SK-N-SH (cell line): ENCODE data around the gene VPS13A. TPM values are rescaled to one million over a fixed set of nuclear protein-coding genes. Genes with fewer than 3 reads are reported as not detected.

Experiments
- CTCF ChIA-PET: fragments of 300-600, 350-600 bp; formaldehyde crosslinking; extraction: SDS; loops from one replicate; lab custom pipeline; 2021; lab: Yijun Ruan, JAX
- POLR2A ChIA-PET: fragments of 350-600 bp; sonication (Branson Sonifier 250); formaldehyde crosslinking; extraction: SDS; loops from one replicate; lab custom pipeline; 2020; ENCODE audit warnings: antibody characterized with exemption, inconsistent platforms; lab: Yijun Ruan, JAX
- DNase-seq: peaks from one replicate; pipeline ENCODE4 v3.0.0; 2012
- H2AFZ ChIP-seq: fragments of 200-600 bp; sonication (generic); 2 replicates; pipeline ENCODE4 v1.8.1; 2016; ENCODE audit warnings: antibody characterized with exemption, mild to moderate bottlenecking, low read depth
- H3F3A ChIP-seq: fragments of 200-600 bp; sonication (generic); replicated peaks from 2 replicates; pipeline ENCODE3; 2016; ENCODE audit warnings: antibody characterized with exemption, mild to moderate bottlenecking; ENCODE audit not compliant: insufficient read depth
- H3K27ac ChIP-seq, 2 experiments: fragments of 200-500 bp in 1 of 2; fragments of 200-600 bp in 1 of 2; sonication (Bioruptor generic) in 1 of 2; sonication (generic), shearing (Covaris generic) in 1 of 2; 2 replicates each; pipeline versions ENCODE4 v1.5.1 to v1.6.1; 2014 to 2016; ENCODE audit warnings: low read depth in 2 of 2, inconsistent platforms in 1 of 2, low read length in 1 of 2, mild to moderate bottlenecking in 1 of 2, mixed read lengths in 1 of 2
- H3K27me3 ChIP-seq: fragments of 200-600 bp; sonication (generic), shearing (Covaris generic); 2 replicates; pipeline ENCODE4 v1.6.1; 2016; ENCODE audit warnings: mixed run types; ENCODE audit not compliant: insufficient read depth
- H3K36me3 ChIP-seq, 2 experiments: fragments of 200-500 bp in 1 of 2; fragments of 200-600 bp in 1 of 2; sonication (Bioruptor generic) in 1 of 2; sonication (generic) in 1 of 2; replicated peaks in 1 of 2; 2 replicates each; pipeline versions ENCODE3 to v1.5.1; 2014 to 2016; ENCODE audit warnings: low read length in 1 of 2, mild to moderate bottlenecking in 1 of 2; ENCODE audit not compliant: insufficient read depth in 2 of 2, control insufficient read depth in 1 of 2
- H3K4me1 ChIP-seq, 2 experiments: fragments of 200-500 bp in 1 of 2; fragments of 200-600 bp in 1 of 2; sonication (Bioruptor generic) in 1 of 2; sonication (generic), shearing (Covaris generic) in 1 of 2; 2 replicates each; pipeline versions ENCODE4 v1.5.1 to v1.6.1; 2014 to 2016; ENCODE audit warnings: low read depth in 1 of 2, low read length in 1 of 2, mixed run types in 1 of 2; ENCODE audit not compliant: insufficient read depth in 2 of 2, control insufficient read depth in 1 of 2
- H3K4me2 ChIP-seq: fragments of 200-600 bp; sonication (generic), shearing (Covaris generic); 2 replicates; pipeline ENCODE4 v1.6.1; 2017; ENCODE audit warnings: mixed run types
- H3K4me3 ChIP-seq, 2 experiments: fragments of 200-500 bp in 1 of 2; fragments of 200-600 bp in 1 of 2; sonication (Bioruptor generic) in 1 of 2; sonication (generic), shearing (Covaris generic) in 1 of 2; 2 replicates each; pipeline versions ENCODE4 v1.5.1 to v1.8.1; 2014 to 2016; ENCODE audit warnings: low read depth in 2 of 2, inconsistent platforms in 1 of 2, low read length in 1 of 2, mild to moderate bottlenecking in 1 of 2, mixed read lengths in 1 of 2, moderate library complexity in 1 of 2
- H3K79me2 ChIP-seq: fragments of 200-600 bp; sonication (generic); 2 replicates; pipeline ENCODE4 v1.8.1; 2017; ENCODE audit warnings: mild to moderate bottlenecking; ENCODE audit not compliant: insufficient read depth
- H3K9ac ChIP-seq: fragments of 200-600 bp; sonication (generic); 2 replicates; pipeline ENCODE4 v1.6.1; 2017; ENCODE audit warnings: mixed run types
- H3K9me2 ChIP-seq: fragments of 200-600 bp; sonication (generic); 2 replicates; pipeline ENCODE4 v1.6.1; 2017; ENCODE audit warnings: mixed run types
- H3K9me3 ChIP-seq: fragments of 200-600 bp; sonication (generic); 2 replicates; pipeline ENCODE4 v1.6.1; 2017; ENCODE audit warnings: mixed run types, mild to moderate bottlenecking, moderate library complexity
- H4K20me1 ChIP-seq: fragments of 200-600 bp; sonication (generic); 2 replicates; pipeline ENCODE4 v1.6.1; 2017; ENCODE audit warnings: mild to moderate bottlenecking, mixed run types; ENCODE audit not compliant: insufficient read depth
- ELF1 ChIP-seq: IDR thresholded peaks from 2 replicates; pipeline ENCODE4 v1.4.0; 2012
- FOSL2 ChIP-seq: IDR thresholded peaks from 2 replicates; pipeline ENCODE4 v1.4.0; 2012; ENCODE audit warnings: low read depth, mild to moderate bottlenecking, moderate library complexity, borderline replicate concordance
- FOXJ3 ChIP-seq: sonication (generic); formaldehyde crosslinking; IDR thresholded peaks from 2 replicates; pipeline ENCODE4 v1.5.1; 2020; ENCODE audit warnings: mild to moderate bottlenecking, missing genetic modification reagents
- FOXM1 ChIP-seq: IDR thresholded peaks from 2 replicates; pipeline ENCODE4 v1.4.0; 2012; ENCODE audit warnings: low read depth, mild to moderate bottlenecking
- GABPA ChIP-seq: IDR thresholded peaks from 2 replicates; pipeline ENCODE4 v1.4.0; 2012; ENCODE audit warnings: low read depth, mild to moderate bottlenecking
- JUND ChIP-seq: IDR thresholded peaks from 2 replicates; pipeline ENCODE4 v1.4.0; 2012
- MAX ChIP-seq: IDR thresholded peaks from 2 replicates; pipeline ENCODE4 v1.4.0; 2012; ENCODE audit warnings: low read depth
- NFIC ChIP-seq: IDR thresholded peaks from 2 replicates; pipeline ENCODE4 v1.4.0; 2012; ENCODE audit warnings: borderline replicate concordance
- RCOR1 ChIP-seq: fragments of 150-350 bp; IDR thresholded peaks from 2 replicates; pipeline ENCODE4 v1.6.1; 2017; ENCODE audit warnings: antibody characterized with exemption, low read length
- RFX5 ChIP-seq: IDR thresholded peaks from 2 replicates; pipeline ENCODE4 v1.6.1; 2012; ENCODE audit warnings: mild to moderate bottlenecking, improper control_type of control experiment, low read length
- RXRA ChIP-seq: IDR thresholded peaks from 2 replicates; pipeline ENCODE4 v1.4.0; 2012; ENCODE audit warnings: low read depth, mild to moderate bottlenecking, borderline replicate concordance
- TAF1 ChIP-seq: IDR thresholded peaks from 2 replicates; pipeline ENCODE4 v1.6.1; 2012; ENCODE audit warnings: low read depth, mild to moderate bottlenecking, low read length, moderate library complexity, borderline replicate concordance
- ZBTB33 ChIP-seq: IDR thresholded peaks from 2 replicates; pipeline ENCODE4 v1.4.0; 2012; ENCODE audit warnings: low read depth, borderline replicate concordance
- WGBS: methylation state at CpG from one replicate; pipeline ENCODE4 v1.1.6; 2017; ENCODE audit warnings: low lambda C conversion rate; 5-methylcytosine and 5-hydroxymethylcytosine counted together
- polyA plus RNA-seq, 3 experiments: library from polyadenylated mRNA; depleted of rRNA; stranded (reverse); fragments of >200 nt; gene quantifications; 2 replicates each; pipeline ENCODE4 v1.2.3, GENCODE V29; 2012
- TF ChIP-seq, protein P1 (sequence below): fragments of 200-600 bp; sonication (generic); IDR thresholded peaks from 2 replicates; pipeline ENCODE4 v1.6.1; 2017; ENCODE audit warnings: antibody characterized with exemption, mild to moderate bottlenecking, moderate library complexity

Gene VPS13A
- polyA plus RNA-seq, 1 of the 3 experiments (the other 2 are of a cell fraction), result 6.0 TPM

DNA sequence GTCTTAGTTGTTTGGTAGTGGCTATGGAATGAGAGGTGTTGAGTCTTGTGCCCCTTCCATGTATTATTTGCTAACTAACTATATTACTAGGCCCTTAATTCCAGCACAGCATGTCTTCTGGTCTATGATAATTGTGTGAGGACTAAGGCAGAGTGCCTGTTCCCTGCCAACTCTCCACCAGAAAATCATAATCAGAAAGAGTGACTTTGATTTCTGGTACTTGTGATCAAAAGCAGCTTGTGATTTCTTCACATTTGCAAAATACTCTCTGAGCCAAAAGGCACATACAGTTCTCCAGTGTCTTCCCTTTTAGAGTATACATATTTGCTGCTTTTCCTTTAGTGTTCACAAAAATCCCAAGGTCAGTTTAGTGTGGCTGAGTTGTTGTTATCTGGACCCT is 240.9 kb downstream of the VPS13A start:
- H3K4me1 ChIP-seq, result peaks cover 0 to 4% of the 10 kb centered on the region in 2 experiments; a peak in 1 of 4 replicates
- H3K36me3 ChIP-seq, result peaks cover 5% of the 10 kb centered on the region in 2 experiments
- TF ChIP-seq GABPA (no peak), ELF1 (no peak), FOSL2 (no peak), RFX5 (no peak), RCOR1 (no peak)
- TF ChIP-seq, protein P1, sequence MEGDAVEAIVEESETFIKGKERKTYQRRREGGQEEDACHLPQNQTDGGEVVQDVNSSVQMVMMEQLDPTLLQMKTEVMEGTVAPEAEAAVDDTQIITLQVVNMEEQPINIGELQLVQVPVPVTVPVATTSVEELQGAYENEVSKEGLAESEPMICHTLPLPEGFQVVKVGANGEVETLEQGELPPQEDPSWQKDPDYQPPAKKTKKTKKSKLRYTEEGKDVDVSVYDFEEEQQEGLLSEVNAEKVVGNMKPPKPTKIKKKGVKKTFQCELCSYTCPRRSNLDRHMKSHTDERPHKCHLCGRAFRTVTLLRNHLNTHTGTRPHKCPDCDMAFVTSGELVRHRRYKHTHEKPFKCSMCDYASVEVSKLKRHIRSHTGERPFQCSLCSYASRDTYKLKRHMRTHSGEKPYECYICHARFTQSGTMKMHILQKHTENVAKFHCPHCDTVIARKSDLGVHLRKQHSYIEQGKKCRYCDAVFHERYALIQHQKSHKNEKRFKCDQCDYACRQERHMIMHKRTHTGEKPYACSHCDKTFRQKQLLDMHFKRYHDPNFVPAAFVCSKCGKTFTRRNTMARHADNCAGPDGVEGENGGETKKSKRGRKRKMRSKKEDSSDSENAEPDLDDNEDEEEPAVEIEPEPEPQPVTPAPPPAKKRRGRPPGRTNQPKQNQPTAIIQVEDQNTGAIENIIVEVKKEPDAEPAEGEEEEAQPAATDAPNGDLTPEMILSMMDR, result no peak
- no peaks in the 10 kb centered on the region for H3K79me2 ChIP-seq
- no peaks in the 10 kb centered on the region for H3K27me3 ChIP-seq
- POLR2A ChIA-PET, result no interaction called here
- no peaks in the 10 kb centered on the region for H4K20me1 ChIP-seq
- no peak overlapping the region for H3K4me3 ChIP-seq
- no peak for DNase-seq
- H3K27ac ChIP-seq, result no peak overlapping the region
- H3K4me2 ChIP-seq, result no peak overlapping the region
- no peak overlapping the region for H2AFZ ChIP-seq
- CTCF ChIA-PET, result interaction anchor here (0.6 to 2.7 kb wide), 4 partner anchors 15 to 251 kb away, joined by 3 to 14 read pairs (median 6); no protein-coding TSS in a partner anchor
- H3F3A ChIP-seq, result peaks cover 5% of the 10 kb centered on the region
- H3K9me2 ChIP-seq, result no peaks in the 10 kb centered on the region
- no peaks in the 10 kb centered on the region for H3K9me3 ChIP-seq
- no peak overlapping the region for H3K9ac ChIP-seq

DNA sequence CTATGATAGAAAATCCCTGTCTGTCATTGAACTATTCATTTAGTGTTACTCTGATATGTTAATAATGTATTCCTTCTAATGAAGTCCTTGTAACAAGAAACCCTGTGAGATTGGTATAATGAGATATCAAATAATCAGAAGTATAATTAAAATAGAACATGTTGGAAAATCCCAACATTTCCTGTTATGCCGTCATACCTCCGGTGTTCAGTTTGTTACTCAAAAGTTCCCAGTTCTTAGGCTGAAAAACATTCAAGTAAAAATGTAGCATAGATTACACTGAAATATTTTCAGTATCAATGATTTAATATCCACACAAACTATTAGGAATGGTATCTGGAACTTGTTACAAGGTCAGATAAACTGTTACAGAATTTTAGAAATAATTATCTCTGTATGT is 243.3 kb downstream of the VPS13A start:
- no peak for DNase-seq
- H2AFZ ChIP-seq, result no peak overlapping the region
- H3K9me3 ChIP-seq, result no peaks in the 10 kb centered on the region
- no peaks in the 10 kb centered on the region for H3K9me2 ChIP-seq
- H3F3A ChIP-seq, result peaks cover 5% of the 10 kb centered on the region
- peaks cover 5% of the 10 kb centered on the region in 2 experiments for H3K36me3 ChIP-seq
- no peak for TF ChIP-seq MAX
- TF ChIP-seq NFIC, result no peak
- no peak for TF ChIP-seq JUND
- TF ChIP-seq FOXM1, result no peak
- no peak for TF ChIP-seq ZBTB33
- TF ChIP-seq, protein P1, result no peak
- TF ChIP-seq GABPA, result no peak
- TF ChIP-seq RXRA, result no peak
- TF ChIP-seq TAF1, result no peak
- TF ChIP-seq RCOR1, result no peak
- TF ChIP-seq FOXJ3 (CRISPR knock-in tag), result no peak
- no peak for TF ChIP-seq RFX5
- TF ChIP-seq, all 33 proteins: peak for 0
- H3K4me2 ChIP-seq, result no peak overlapping the region
- ChIA-PET POLR2A (no interaction called here), CTCF (interaction anchor here (2.7 kb wide), 1 partner anchor 13 kb away, joined by 14 read pairs; no protein-coding TSS in a partner anchor)
- H3K4me1 ChIP-seq, result peaks cover 0 to 4% of the 10 kb centered on the region in 2 experiments; a peak in 1 of 4 replicates
- H3K79me2 ChIP-seq, result no peaks in the 10 kb centered on the region
- no peaks in the 10 kb centered on the region for H3K27me3 ChIP-seq
- H4K20me1 ChIP-seq, result no peaks in the 10 kb centered on the region
- WGBS, result 97% methylated on average over 2 of the region's 2 CpGs
- no peak overlapping the region for H3K4me3 ChIP-seq
- no peak overlapping the region for H3K27ac ChIP-seq
- no peak overlapping the region for H3K9ac ChIP-seq
